Measurements from ENCODE around the gene PLA2G7. TPM values are rescaled to one million over a fixed set of nuclear protein-coding genes. Genes with fewer than 3 reads are reported as not detected.

The PLA2G7 gene
- 1 to 10 TPM in 1 of 3 donors, not detected in 2; 1.1 TPM for total RNA-seq
- total RNA-seq (2013) = 0.34 TPM

GRCh38 chr6:46734867-46735719 is at the start of gene PLA2G7:
TSS of gene PLA2G7 (minus strand) at chr6:46735375. CDS start at chr6:46722891, 12,484 bp downstream.
- H3K9me3 Mint-ChIP-seq = no peaks in the 10 kb centered on the region
- no peak within 1 kb of the TSS for H3K4me3 ChIP-seq (ENCODE audit: low read length)
- no peak for TF ChIP-seq CTCF (IDR thresholded peaks at IDR 0.05)
- no peak within 1 kb of the TSS for H3K27ac ChIP-seq (ENCODE audit: low read length)
- H3K36me3 ChIP-seq (ENCODE audit: control insufficient read depth, insufficient read depth, low read length) = no peaks in the 10 kb centered on the region
- no peak within 1 kb of the TSS for H3K4me3 Mint-ChIP-seq
- H3K9me3 ChIP-seq (ENCODE audit: control insufficient read depth, insufficient read depth, low read length) = no peaks in the 10 kb centered on the region
- intact Hi-C loops (cut with micrococcal nuclease) = no loop called here
- no peaks in the 10 kb centered on the region for H3K4me1 ChIP-seq (ENCODE audit: control insufficient read depth, insufficient read depth, low read length)
- peaks cover 45 to 75% of the 10 kb centered on the region in 2 donors for H3K27me3 Mint-ChIP-seq (ENCODE audit: low read depth in 2 of 2)
- 2% methylated on average over 73 of the region's 73 CpGs for WGBS (ENCODE audit: insufficient coverage)
- no peak within 1 kb of the TSS for H3K27ac Mint-ChIP-seq
- DNase-seq (no peak), ATAC-seq (no peak)
- peaks cover 13% of the 10 kb centered on the region for H3K27me3 ChIP-seq (ENCODE audit: control insufficient read depth, insufficient read depth, low read length)
- H3K4me1 Mint-ChIP-seq = no peaks in the 10 kb centered on the region
- no peaks in the 10 kb centered on the region for H3K36me3 Mint-ChIP-seq

DNA sequence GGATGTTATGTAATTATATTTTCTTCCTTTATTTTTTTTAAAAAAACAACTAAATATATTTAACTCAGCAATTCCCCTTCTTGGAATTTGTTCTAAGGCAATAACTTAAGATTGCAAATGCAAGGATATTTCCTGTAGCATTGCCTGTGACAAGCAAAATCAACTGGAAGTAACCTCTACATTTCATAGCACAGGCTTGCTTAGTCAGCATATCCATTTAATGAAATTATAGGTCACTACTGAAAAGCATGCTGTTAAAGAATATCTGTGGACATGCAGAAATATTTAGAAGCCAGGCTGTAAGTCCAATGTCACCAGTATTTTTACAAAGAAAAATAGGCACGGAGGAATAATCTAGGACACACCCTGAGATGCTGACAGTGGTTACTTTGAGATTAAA is 49.4 kb upstream of the PLA2G7 start:
- DNase-seq = no peak
- no peaks in the 10 kb centered on the region for H3K36me3 Mint-ChIP-seq
- WGBS (ENCODE audit: insufficient coverage) = 100% methylated on average over 1 of the region's 1 CpG
- no peaks in the 10 kb centered on the region for H3K27me3 ChIP-seq (ENCODE audit: control insufficient read depth, insufficient read depth, low read length)
- no peaks in the 10 kb centered on the region for H3K9me3 Mint-ChIP-seq
- no peak for TF ChIP-seq CTCF (IDR thresholded peaks at IDR 0.05)
- H3K27ac Mint-ChIP-seq = no peak overlapping the region
- H3K4me3 Mint-ChIP-seq = no peak overlapping the region
- peaks cover 2 to 7% of the 10 kb centered on the region in 2 donors for H3K27me3 Mint-ChIP-seq (ENCODE audit: low read depth in 2 of 2)
- H3K36me3 ChIP-seq (ENCODE audit: control insufficient read depth, insufficient read depth, low read length) = no peaks in the 10 kb centered on the region
- intact Hi-C loops (cut with micrococcal nuclease) = loop anchor here (5.0 kb wide), 1 partner anchor 567 kb away; no protein-coding TSS in a partner anchor
- no peak for ATAC-seq
- no peak overlapping the region for H3K4me3 ChIP-seq (ENCODE audit: low read length)
- no peak overlapping the region for H3K27ac ChIP-seq (ENCODE audit: low read length)
- no peaks in the 10 kb centered on the region for H3K9me3 ChIP-seq (ENCODE audit: control insufficient read depth, insufficient read depth, low read length)
- no peaks in the 10 kb centered on the region for H3K4me1 Mint-ChIP-seq
- no peaks in the 10 kb centered on the region for H3K4me1 ChIP-seq (ENCODE audit: control insufficient read depth, insufficient read depth, low read length)

DNA sequence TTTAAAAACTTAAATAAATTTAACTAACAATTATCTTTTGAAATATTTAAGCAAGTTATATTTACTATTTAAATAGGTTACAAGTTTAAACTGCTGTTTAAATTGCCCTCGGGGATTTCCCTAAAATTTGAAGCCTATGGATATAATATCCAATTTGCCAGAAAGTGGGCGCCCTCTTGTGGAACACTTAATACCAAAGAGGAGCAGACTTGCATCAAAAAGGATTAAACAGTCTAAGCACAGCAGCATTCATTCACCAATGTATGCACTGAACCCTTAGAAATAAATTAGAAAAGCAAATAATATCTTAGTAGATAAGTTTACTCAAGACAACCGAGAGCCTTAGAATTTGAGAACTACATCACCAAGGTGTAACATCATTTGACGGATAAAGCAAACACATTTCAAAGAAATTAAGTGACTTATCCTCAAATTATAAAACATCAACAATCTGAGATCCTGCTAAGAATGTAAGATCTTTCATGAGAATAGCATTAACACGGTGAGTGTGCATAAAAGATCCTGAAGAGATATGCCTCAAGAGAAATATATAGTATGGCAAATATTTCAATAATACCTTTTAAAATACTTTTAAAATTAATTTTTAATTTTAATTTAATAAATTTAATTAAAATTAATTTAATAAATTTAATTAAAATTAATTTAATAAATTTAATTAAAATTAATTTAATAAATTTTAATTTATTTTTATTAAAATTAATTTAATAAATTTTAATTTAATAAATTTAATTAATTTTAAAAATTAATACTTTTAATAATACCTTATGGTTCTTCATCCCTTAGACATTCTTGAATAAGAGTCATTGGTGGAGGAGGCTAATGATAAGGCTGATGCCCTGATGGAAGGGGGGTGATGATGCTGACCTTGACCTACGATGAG is 46.6 kb upstream of the PLA2G7 start:
- Histone ChIP-seq H3K36me3 (ENCODE audit: control insufficient read depth, insufficient read depth, low read length) (no peaks in the 10 kb centered on the region), H3K27me3 (ENCODE audit: control insufficient read depth, insufficient read depth, low read length) (no peaks in the 10 kb centered on the region), H3K4me3 (ENCODE audit: low read length) (no peak overlapping the region), H3K27ac (ENCODE audit: low read length) (no peak overlapping the region), H3K4me1 (ENCODE audit: control insufficient read depth, insufficient read depth, low read length) (no peaks in the 10 kb centered on the region), H3K9me3 (ENCODE audit: control insufficient read depth, insufficient read depth, low read length) (no peaks in the 10 kb centered on the region)
- no peaks in the 10 kb centered on the region for H3K36me3 Mint-ChIP-seq
- ATAC-seq = peak in 1 of 3 donors; percentile 50
- H3K4me3 Mint-ChIP-seq = no peak overlapping the region
- intact Hi-C loops (cut with micrococcal nuclease) = loop anchor here (5.0 kb wide), 1 partner anchor 564 kb away; no protein-coding TSS in a partner anchor
- no peak for TF ChIP-seq CTCF (IDR thresholded peaks at IDR 0.05)
- DNase-seq = peak in 1 of 2 donors; percentile 16
- no peak overlapping the region for H3K27ac Mint-ChIP-seq
- no peaks in the 10 kb centered on the region for H3K4me1 Mint-ChIP-seq
- H3K27me3 Mint-ChIP-seq (ENCODE audit: low read depth in 2 of 2) = no peaks in the 10 kb centered on the region
- WGBS (ENCODE audit: insufficient coverage) = 38% methylated on average over 5 of the region's 6 CpGs
- no peaks in the 10 kb centered on the region for H3K9me3 Mint-ChIP-seq
